GM12878 (cell line): Measurements from ENCODE around the gene GALNT17. TPM values are rescaled to one million over a fixed set of nuclear protein-coding genes. Genes with fewer than 3 reads are reported as not detected.

Experiments used
- ATAC-seq: fragments of 200-7000 bp; cut with Tn5 transposase; 3 replicates; pipeline ENCODE4 v1.9.1; 2020; ENCODE audit warnings: mild to moderate bottlenecking, moderate library complexity
- BruUV-seq: library from RNA; stranded (reverse); fragments of 400-500 nt; replicated peaks from 2 replicates; lab custom pipeline; 2021; lab: Mats Ljungman, UMichigan
- CTCF ChIA-PET: fragments of 300-600 bp; sonication (Branson Sonifier 250); formaldehyde crosslinking; extraction: SDS; loops from one replicate; lab custom pipeline; 2021; ENCODE audit warnings: inconsistent platforms; lab: Yijun Ruan, JAX
- POLR2A ChIA-PET: fragments of 350-600 bp; formaldehyde crosslinking; extraction: SDS; loops from one replicate; lab custom pipeline; 2021; ENCODE audit warnings: inconsistent platforms; lab: Charles Lee
- RAD21 ChIA-PET: fragments of 300-600 bp; sonication (Branson Sonifier 250); formaldehyde crosslinking; loops from one replicate; lab custom pipeline; 2023; ENCODE audit warnings: antibody characterized with exemption; ENCODE audit not compliant: unreplicated experiment; lab: Charles Lee
- SMC1A ChIA-PET: fragments of 300-600 bp; sonication (Branson Sonifier 250); formaldehyde crosslinking; loops from one replicate; lab custom pipeline; 2023; ENCODE audit not compliant: unreplicated experiment, uncharacterized antibody; lab: Charles Lee
- DNase-seq: peaks from one replicate; pipeline ENCODE4 v3.0.0-alpha.2; 2011; ENCODE audit warnings: low read depth, low spot score
- FAIRE-seq: peaks from 3 replicates; lab custom pipeline; 2011; peaks lifted over from hg19 to GRCh38; lab: Jason Lieb, UNC
- H2AFZ ChIP-seq: 2 replicates; pipeline ENCODE4 v1.6.0; 2011; ENCODE audit warnings: low read depth, low read length, control low read depth; ENCODE audit not compliant: control insufficient read depth
- H3K27ac ChIP-seq: 2 replicates; pipeline ENCODE4 v1.5.1; 2011; ENCODE audit warnings: control low read depth; ENCODE audit not compliant: control insufficient read depth, insufficient read depth
- H3K27me3 ChIP-seq, 2 experiments: replicated peaks in 1 of 2; 2 replicates each; pipeline versions ENCODE4 v1.6.0 to v1.6.1; 2011; ENCODE audit warnings: low read length in 1 of 2; ENCODE audit not compliant: control insufficient read depth in 2 of 2, insufficient read depth in 2 of 2
- H3K36me3 ChIP-seq, 2 experiments: 2 replicates each; pipeline ENCODE4 v1.5.1; 2011; ENCODE audit warnings: low read length in 1 of 2; ENCODE audit not compliant: control insufficient read depth in 2 of 2, insufficient read depth in 2 of 2
- H3K4me1 ChIP-seq: 2 replicates; pipeline ENCODE4 v1.6.1; 2011; ENCODE audit warnings: mild to moderate bottlenecking, low read length, moderate library complexity, mixed read lengths; ENCODE audit not compliant: control insufficient read depth, insufficient read depth
- H3K4me2 ChIP-seq: 2 replicates; pipeline ENCODE4 v1.6.0; 2011; ENCODE audit warnings: control low read depth; ENCODE audit not compliant: control insufficient read depth, insufficient read depth
- H3K4me3 ChIP-seq: fragments of 200-600 bp; sonication (generic); 2 replicates; pipeline ENCODE4 v1.5.1; 2016
- H3K79me2 ChIP-seq: 2 replicates; pipeline ENCODE4 v1.6.0; 2011; ENCODE audit warnings: low read length; ENCODE audit not compliant: control insufficient read depth, insufficient read depth
- H3K9ac ChIP-seq: 2 replicates; pipeline ENCODE4 v1.8.0; 2011; ENCODE audit warnings: low read length, control low read depth, mixed read lengths; ENCODE audit not compliant: control insufficient read depth, insufficient read depth
- H3K9me3 ChIP-seq: replicated peaks from 3 replicates; pipeline ENCODE4 v1.5.1; 2011; ENCODE audit warnings: mild to moderate bottlenecking, low read length; ENCODE audit not compliant: control insufficient read depth, insufficient read depth
- H4K20me1 ChIP-seq: 2 replicates; pipeline ENCODE4 v1.6.0; 2011; ENCODE audit not compliant: control insufficient read depth, insufficient read depth
- EZH2 ChIP-seq: IDR thresholded peaks from 2 replicates; pipeline ENCODE4 v1.6.1; 2012; ENCODE audit warnings: low read depth, mild to moderate bottlenecking, control low read depth, inconsistent platforms, low read length, borderline replicate concordance; ENCODE audit not compliant: control insufficient read depth
- HDAC2 ChIP-seq: fragments of 200-600 bp; sonication (generic); IDR thresholded peaks from 2 replicates; pipeline ENCODE4 v1.6.1; 2017
- IKZF2 ChIP-seq, 2 experiments: fragments of 450-650 bp; IDR thresholded peaks; 2 replicates each; pipeline ENCODE4 v1.6.1; 2017; ENCODE audit warnings: mild to moderate bottlenecking in 2 of 2, moderate library complexity in 2 of 2
- NFIC ChIP-seq: IDR thresholded peaks from 2 replicates; pipeline ENCODE4 v1.6.1; 2012; ENCODE audit warnings: low read depth, mild to moderate bottlenecking, inconsistent platforms, low read length, moderate library complexity
- NR2C1 ChIP-seq: fragments of 450-650 bp; IDR thresholded peaks from 2 replicates; pipeline ENCODE4 v1.6.1; 2017; ENCODE audit warnings: antibody characterized with exemption, mild to moderate bottlenecking, moderate library complexity
- PAX5 ChIP-seq: IDR thresholded peaks from 2 replicates; pipeline ENCODE4 v1.6.1; 2011; ENCODE audit warnings: low read depth, low read length, borderline replicate concordance
- RELA ChIP-seq: fragments of 450-650 bp; IDR thresholded peaks from 2 replicates; pipeline ENCODE4 v1.8.0; 2014; ENCODE audit warnings: borderline replicate concordance; ENCODE audit not compliant: partially characterized antibody
- ZZZ3 ChIP-seq: IDR thresholded peaks from 2 replicates; pipeline ENCODE4 v1.6.1; 2011; ENCODE audit warnings: low read depth; ENCODE audit not compliant: control insufficient read depth, insufficient read length
- WGBS: methylation state at CpG from one replicate; pipeline ENCODE4 v1.1.6; 2016; ENCODE audit warnings: low lambda C conversion rate; ENCODE audit not compliant: insufficient replicate concordance, insufficient coverage; ENCODE audit errors: missing lambda C conversion rate; 5-methylcytosine and 5-hydroxymethylcytosine counted together
- in situ Hi-C: fragments of 300-500 bp; cut with MboI; formaldehyde crosslinking; loops from 9 replicates; pipeline ENCODE4 v1.14.3; 2018; ENCODE audit warnings: mixed read lengths
- intact Hi-C: fragments of 100-400 bp; cut with micrococcal nuclease; formaldehyde crosslinking; loops from one replicate; pipeline ENCODE4 v1.14.2; 2022; ENCODE audit not compliant: unreplicated experiment
- polyA plus RNA-seq, 11 experiments: library from polyadenylated mRNA; depleted of rRNA in 4 of 11; unstranded in 6 of 11; stranded (reverse) in 5 of 11; fragments of >200 nt; fragmentation: Nextera tagmentation in 4 of 11; fragmentation: Illumina TruSeq in 1 of 11; extraction: Ambion mirVana in 4 of 11; extraction: Trizol in 1 of 11; gene quantifications; 1 replicate in 1 of 11; 2 replicates in 10 of 11; pipeline versions ENCODE4 v1.2.1 to v1.2.3, GENCODE V29; 2011 to 2016; ENCODE audit warnings: inconsistent platforms in 2 of 11, missing spikeins in 2 of 11, low read depth in 1 of 11
- total RNA-seq, 4 experiments: library from RNA; depleted of rRNA in 3 of 4; stranded (reverse); fragments of >200 nt in 3 of 4; fragmentation: Illumina TruSeq in 1 of 4; extraction: Trizol in 1 of 4; gene quantifications; 2 replicates each; pipeline versions ENCODE4 v1.2.1 to v1.2.3, GENCODE V29; 2013 to 2021
- TF ChIP-seq, protein P1 (sequence below): IDR thresholded peaks from 2 replicates; pipeline ENCODE4 v1.6.1; 2012; ENCODE audit warnings: improper control_type of control experiment, low read depth, low read length; ENCODE audit not compliant: insufficient replicate concordance
- TF ChIP-seq, protein P2 (sequence below): fragments of 450-650 bp; formaldehyde crosslinking; IDR thresholded peaks from 2 replicates; pipeline ENCODE4 v1.5.0; 2022; ENCODE audit warnings: mild to moderate bottlenecking, missing genetic modification characterization
- TF ChIP-seq, protein P3 (sequence below): IDR thresholded peaks from 2 replicates; pipeline ENCODE4 v1.6.1; 2011; ENCODE audit warnings: low read depth, mild to moderate bottlenecking, low read length, moderate library complexity, borderline replicate concordance; ENCODE audit errors: extremely low read depth

The GALNT17 gene
- total and polyA plus RNA-seq, 10 of the 15 experiments (the other 5 are each of a cell fraction or from before 2014, with no cell fraction given), result 0.12 to 0.15 TPM; not detected in 8

DNA sequence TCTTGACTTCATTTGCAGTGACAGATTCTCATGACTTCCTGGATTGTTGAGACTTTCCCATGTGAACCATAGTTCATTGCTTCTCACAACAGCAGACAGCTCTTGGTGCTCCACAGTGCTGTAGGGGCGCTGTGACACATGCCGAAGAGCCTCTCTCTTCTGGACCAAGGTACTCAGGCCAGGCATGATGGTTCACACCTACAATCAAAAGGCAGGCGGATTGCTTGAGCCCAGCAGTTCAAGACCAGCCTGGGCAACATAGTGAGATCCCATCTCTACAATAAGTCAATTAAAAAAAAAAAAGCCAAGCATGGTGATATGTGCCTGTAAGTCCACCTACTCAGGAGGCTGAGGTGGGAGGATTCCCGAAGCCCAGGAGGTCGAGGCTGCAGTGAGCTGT lies 354.5 kb downstream of the GALNT17 start (continued):
- TF ChIP-seq, protein P1, sequence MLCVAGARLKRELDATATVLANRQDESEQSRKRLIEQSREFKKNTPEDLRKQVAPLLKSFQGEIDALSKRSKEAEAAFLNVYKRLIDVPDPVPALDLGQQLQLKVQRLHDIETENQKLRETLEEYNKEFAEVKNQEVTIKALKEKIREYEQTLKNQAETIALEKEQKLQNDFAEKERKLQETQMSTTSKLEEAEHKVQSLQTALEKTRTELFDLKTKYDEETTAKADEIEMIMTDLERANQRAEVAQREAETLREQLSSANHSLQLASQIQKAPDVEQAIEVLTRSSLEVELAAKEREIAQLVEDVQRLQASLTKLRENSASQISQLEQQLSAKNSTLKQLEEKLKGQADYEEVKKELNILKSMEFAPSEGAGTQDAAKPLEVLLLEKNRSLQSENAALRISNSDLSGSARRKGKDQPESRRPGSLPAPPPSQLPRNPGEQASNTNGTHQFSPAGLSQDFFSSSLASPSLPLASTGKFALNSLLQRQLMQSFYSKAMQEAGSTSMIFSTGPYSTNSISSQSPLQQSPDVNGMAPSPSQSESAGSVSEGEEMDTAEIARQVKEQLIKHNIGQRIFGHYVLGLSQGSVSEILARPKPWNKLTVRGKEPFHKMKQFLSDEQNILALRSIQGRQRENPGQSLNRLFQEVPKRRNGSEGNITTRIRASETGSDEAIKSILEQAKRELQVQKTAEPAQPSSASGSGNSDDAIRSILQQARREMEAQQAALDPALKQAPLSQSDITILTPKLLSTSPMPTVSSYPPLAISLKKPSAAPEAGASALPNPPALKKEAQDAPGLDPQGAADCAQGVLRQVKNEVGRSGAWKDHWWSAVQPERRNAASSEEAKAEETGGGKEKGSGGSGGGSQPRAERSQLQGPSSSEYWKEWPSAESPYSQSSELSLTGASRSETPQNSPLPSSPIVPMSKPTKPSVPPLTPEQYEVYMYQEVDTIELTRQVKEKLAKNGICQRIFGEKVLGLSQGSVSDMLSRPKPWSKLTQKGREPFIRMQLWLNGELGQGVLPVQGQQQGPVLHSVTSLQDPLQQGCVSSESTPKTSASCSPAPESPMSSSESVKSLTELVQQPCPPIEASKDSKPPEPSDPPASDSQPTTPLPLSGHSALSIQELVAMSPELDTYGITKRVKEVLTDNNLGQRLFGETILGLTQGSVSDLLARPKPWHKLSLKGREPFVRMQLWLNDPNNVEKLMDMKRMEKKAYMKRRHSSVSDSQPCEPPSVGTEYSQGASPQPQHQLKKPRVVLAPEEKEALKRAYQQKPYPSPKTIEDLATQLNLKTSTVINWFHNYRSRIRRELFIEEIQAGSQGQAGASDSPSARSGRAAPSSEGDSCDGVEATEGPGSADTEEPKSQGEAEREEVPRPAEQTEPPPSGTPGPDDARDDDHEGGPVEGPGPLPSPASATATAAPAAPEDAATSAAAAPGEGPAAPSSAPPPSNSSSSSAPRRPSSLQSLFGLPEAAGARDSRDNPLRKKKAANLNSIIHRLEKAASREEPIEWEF, result no peak
- no peak for TF ChIP-seq IKZF2 (IDR thresholded peaks at IDR 0.05)

DNA sequence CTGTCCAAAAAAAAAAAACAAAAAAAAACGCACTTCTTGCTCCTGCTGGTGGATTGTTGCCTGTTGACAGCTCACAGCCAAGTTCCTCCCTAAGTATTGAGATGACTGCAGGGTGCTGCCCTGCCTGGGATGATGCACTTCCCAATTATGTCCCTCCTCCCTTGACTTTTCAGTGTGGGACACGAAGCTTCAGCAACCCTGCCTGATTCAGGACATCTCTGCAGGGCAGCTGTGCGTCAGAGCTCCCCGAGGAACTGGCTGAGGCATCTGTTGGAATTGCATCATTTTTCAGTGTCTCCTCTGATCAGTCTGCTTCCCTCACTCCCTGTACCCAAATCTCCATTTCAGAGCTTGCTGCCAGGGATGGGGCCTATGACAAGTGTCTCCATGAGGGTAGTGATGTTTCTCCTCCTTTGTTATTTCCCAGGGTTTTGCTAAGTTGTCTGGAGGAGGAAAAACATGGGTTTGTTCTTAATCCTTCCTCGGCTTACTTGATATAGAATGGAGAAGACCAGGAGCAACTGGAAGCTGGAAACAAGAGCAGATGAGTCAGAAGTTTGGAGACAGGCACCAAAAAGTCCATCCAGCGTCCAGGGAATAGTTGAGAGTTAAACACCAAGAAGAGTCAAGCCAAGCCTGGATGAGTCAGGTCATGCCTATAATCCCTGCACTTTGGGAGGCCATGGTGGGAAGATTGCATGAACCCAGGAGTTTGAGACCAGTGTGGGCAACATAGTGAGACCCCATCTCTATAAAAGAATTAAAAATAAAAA lies 355.1 kb downstream of the GALNT17 start:
- no peaks in the 10 kb centered on the region; the same call in 2 of the 3 replicates for H3K9me3 ChIP-seq
- WGBS, result 18% methylated on average over 6 of the region's 6 CpGs
- in situ Hi-C loops, result no loop called here
- no peak overlapping the region for H2AFZ ChIP-seq
- no peaks in the 10 kb centered on the region for H3K79me2 ChIP-seq
- ChIA-PET POLR2A (no interaction called here), RAD21 (interaction anchor here (0.7 kb wide), 1 partner anchor 181 kb away, joined by 4 read pairs; no protein-coding TSS in a partner anchor), SMC1A (no interaction called here), CTCF (no interaction called here)
- FAIRE-seq (no peak), ATAC-seq (no peak), DNase-seq (no peak)
- H3K4me1 ChIP-seq, result no peaks in the 10 kb centered on the region
- H4K20me1 ChIP-seq, result no peaks in the 10 kb centered on the region
- H3K27me3 ChIP-seq, result no peaks in the 10 kb centered on the region
- no TSS peak for BruUV-seq
- no peak overlapping the region for H3K27ac ChIP-seq
- no peak overlapping the region for H3K4me3 ChIP-seq
- H3K4me2 ChIP-seq, result no peak overlapping the region
- H3K36me3 ChIP-seq, result no peaks in the 10 kb centered on the region
- no peak overlapping the region for H3K9ac ChIP-seq
- intact Hi-C loops, result no loop called here
- TF ChIP-seq NFIC (no peak), HDAC2 (no peak), EZH2 (no peak), PAX5 (no peak), RELA (no peak), ZZZ3 (no peak), NR2C1 (no peak)
- TF ChIP-seq, protein P2, sequence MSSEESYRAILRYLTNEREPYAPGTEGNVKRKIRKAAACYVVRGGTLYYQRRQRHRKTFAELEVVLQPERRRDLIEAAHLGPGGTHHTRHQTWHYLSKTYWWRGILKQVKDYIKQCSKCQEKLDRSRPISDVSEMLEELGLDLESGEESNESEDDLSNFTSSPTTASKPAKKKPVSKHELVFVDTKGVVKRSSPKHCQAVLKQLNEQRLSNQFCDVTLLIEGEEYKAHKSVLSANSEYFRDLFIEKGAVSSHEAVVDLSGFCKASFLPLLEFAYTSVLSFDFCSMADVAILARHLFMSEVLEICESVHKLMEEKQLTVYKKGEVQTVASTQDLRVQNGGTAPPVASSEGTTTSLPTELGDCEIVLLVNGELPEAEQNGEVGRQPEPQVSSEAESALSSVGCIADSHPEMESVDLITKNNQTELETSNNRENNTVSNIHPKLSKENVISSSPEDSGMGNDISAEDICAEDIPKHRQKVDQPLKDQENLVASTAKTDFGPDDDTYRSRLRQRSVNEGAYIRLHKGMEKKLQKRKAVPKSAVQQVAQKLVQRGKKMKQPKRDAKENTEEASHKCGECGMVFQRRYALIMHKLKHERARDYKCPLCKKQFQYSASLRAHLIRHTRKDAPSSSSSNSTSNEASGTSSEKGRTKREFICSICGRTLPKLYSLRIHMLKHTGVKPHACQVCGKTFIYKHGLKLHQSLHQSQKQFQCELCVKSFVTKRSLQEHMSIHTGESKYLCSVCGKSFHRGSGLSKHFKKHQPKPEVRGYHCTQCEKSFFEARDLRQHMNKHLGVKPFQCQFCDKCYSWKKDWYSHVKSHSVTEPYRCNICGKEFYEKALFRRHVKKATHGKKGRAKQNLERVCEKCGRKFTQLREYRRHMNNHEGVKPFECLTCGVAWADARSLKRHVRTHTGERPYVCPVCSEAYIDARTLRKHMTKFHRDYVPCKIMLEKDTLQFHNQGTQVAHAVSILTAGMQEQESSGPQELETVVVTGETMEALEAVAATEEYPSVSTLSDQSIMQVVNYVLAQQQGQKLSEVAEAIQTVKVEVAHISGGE (CRISPR knock-in tag), result no peak
- TF ChIP-seq, protein P3, sequence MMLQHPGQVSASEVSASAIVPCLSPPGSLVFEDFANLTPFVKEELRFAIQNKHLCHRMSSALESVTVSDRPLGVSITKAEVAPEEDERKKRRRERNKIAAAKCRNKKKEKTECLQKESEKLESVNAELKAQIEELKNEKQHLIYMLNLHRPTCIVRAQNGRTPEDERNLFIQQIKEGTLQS, result no peak
